Activated T-cell treated with anti-CD3 and anti-CD28 coated beads for 24 hours (primary cell): ENCODE results near the gene RARRES2.

ENCODE experiments used
- DNase-seq: peaks from one replicate; pipeline ENCODE4 v3.0.0-alpha.2; 2020; ENCODE audit warnings: low read depth

The RARRES2 gene

GRCh38 chr7:150337659-150338081 is 3.8 kb downstream of the RARRES2 start:
- no peak for DNase-seq

GRCh38 chr7:150337179-150337578 is 4.2 kb downstream of the RARRES2 start:
- DNase-seq: no peak

GRCh38 chr7:150336746-150337145 is 4.7 kb downstream of the RARRES2 start:
- no peak for DNase-seq

- DNase-seq: no peak
Observed at GRCh38 chr7:150335774-150336112, 5.7 kb downstream of the RARRES2 start.

GRCh38 chr7:150335108-150335773 is 6.2 kb downstream of the RARRES2 start:
- no peak for DNase-seq

- no peak for DNase-seq
Observed at GRCh38 chr7:150334108-150334507, 7.3 kb downstream of the RARRES2 start.

GRCh38 chr7:150333659-150334058 is 7.8 kb downstream of the RARRES2 start:
- DNase-seq: no peak

- DNase-seq: no peak
Observed at GRCh38 chr7:150332852-150333635, 8.4 kb downstream of the RARRES2 start.

GRCh38 chr7:150330211-150330885 is 11.1 kb downstream of the RARRES2 start:
- no peak for DNase-seq

GRCh38 chr7:150329331-150330120 is 11.9 kb downstream of the RARRES2 start:
- no peak for DNase-seq

GRCh38 chr7:150327308-150327707 is 14.1 kb downstream of the RARRES2 start:
- DNase-seq: no peak

- DNase-seq: no peak
Observed at GRCh38 chr7:150326657-150327268, 14.7 kb downstream of the RARRES2 start.

GRCh38 chr7:150325901-150326300 is 15.5 kb downstream of the RARRES2 start:
- DNase-seq: no peak

GRCh38 chr7:150325110-150325611 is 16.3 kb downstream of the RARRES2 start:
- DNase-seq: no peak

GRCh38 chr7:150324373-150324961 is 17.0 kb downstream of the RARRES2 start:
- DNase-seq: no peak

GRCh38 chr7:150323682-150324372 is 17.6 kb downstream of the RARRES2 start:
- DNase-seq: no peak

- DNase-seq: peak; percentile 61
Observed at GRCh38 chr7:150322833-150323681, 18.4 kb downstream of the RARRES2 start, which contains the start of the genes ACTR3C and LRRC61. Gene ACTR3C, minus strand, starts transcription at chr7:150323545. Its CDS starts 28,249 bp downstream, at chr7:150295296. Gene LRRC61, plus strand, starts transcription at chr7:150323355. Its CDS starts 13,507 bp downstream, at chr7:150336862.

GRCh38 chr7:150322114-150322832 is 19.2 kb downstream of the RARRES2 start:
- peak; percentile 39 for DNase-seq

GRCh38 chr7:150321788-150322113 is 19.7 kb downstream of the RARRES2 start:
- DNase-seq: no peak
